ENCODE data around the gene SIPA1L3. TPM values are rescaled to one million over a fixed set of nuclear protein-coding genes. Genes with fewer than 3 reads are reported as not detected.
A peak's percentile ranks its signal among the peaks of the same experiment; 100 is the strongest.
"Not testable (repeated sequence)": the region's sequence is repeated elsewhere in the genome, so short reads cannot be mapped to it uniquely, and the experiment has no call there.

The SIPA1L3 gene
- total RNA-seq, 2 experiments from 2014 or later: 15.5 to 17.7 TPM

DNA sequence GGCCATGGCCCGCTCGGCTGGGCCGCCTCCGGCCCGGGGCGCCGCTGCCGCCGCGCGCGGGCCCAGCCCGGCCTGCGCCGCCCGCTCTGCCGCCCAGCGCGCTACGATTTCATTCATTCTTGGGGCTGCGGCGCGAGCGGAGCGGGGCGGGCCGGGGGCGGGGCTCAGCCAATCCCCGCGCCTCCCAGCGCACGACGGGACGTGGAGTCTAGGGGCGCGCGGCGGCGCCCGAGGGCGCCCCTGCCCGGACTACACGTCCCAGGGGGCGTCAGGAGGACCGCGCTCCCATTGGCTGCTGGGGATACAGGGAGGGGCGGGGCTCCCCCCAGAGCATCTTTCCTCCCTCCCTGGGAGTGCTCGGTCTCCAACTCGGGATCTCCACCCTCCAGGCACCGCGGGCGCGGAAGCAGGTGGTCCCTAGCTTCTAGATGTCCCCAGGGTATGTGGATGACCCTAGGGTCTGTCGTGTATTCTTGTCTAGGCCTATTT lies 322.6 kb downstream of the SIPA1L3 start:
- peaks cover 79% of the 10 kb centered on the region for H3K27me3 Mint-ChIP-seq
- CTCF ChIA-PET: no interaction called here

DNA sequence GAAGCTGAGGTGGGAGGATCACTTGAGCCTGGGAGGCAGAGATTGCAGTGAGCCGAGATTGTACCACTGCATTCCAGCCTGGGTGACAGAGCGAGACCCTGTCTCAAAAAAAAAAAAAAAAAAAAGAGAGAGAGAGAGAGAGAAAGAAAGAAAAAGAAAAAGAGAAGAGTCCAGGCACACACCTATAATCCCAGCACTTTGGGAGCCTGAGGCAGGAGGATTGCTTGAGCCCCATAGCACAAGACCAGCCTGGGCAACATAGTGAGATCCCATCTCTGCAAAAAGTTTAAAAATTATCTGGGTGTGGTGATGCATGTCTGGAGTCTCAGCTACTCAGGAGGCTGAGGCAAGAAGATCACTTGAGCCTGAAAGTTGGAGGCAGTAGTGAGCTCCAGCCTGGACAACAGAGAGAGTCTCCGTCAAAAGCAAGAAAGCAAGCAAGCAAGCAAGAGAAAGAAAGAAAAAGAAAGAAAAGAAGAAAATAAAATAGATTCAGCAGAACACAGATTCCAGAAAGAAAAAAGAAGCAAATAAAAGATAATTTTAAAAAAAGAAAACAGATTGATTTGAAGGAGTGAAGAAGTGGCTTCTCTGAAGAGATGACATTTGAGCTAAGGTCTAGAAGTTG lies 323.6 kb downstream of the SIPA1L3 start:
- H3K36me3 Mint-ChIP-seq (ENCODE audit: low read depth); H3K27ac Mint-ChIP-seq; H3K36me3 ChIP-seq (ENCODE audit: insufficient read depth, low read length); H3K4me3 ChIP-seq (ENCODE audit: low read length); H3K27ac ChIP-seq (ENCODE audit: low read depth in 1 of 2, low read length in 2 of 2); H3K4me3 Mint-ChIP-seq; POLR2A ChIA-PET; DNase-seq; H3K9me3 Mint-ChIP-seq; intact Hi-C loops (cut with DNase I, micrococcal nuclease); ATAC-seq (ENCODE audit: poor library complexity): not testable (repeated sequence)
- peaks cover 11% of the 10 kb centered on the region for H3K4me1 Mint-ChIP-seq (ENCODE audit: low read depth)
- peaks cover 0 to 16% of the 10 kb centered on the region in 2 experiments for H3K9me3 ChIP-seq (ENCODE audit: control insufficient read depth in 1 of 2, insufficient read depth in 1 of 2, low read length in 2 of 2)
- peaks cover 70% of the 10 kb centered on the region for H3K27me3 Mint-ChIP-seq
- H3K4me1 ChIP-seq (ENCODE audit: insufficient read depth, low read length): peaks cover 24% of the 10 kb centered on the region
- peaks cover 43 to 49% of the 10 kb centered on the region in 2 experiments for H3K27me3 ChIP-seq (ENCODE audit: control insufficient read depth in 1 of 2, insufficient read depth in 2 of 2, low read length in 2 of 2)
- CTCF ChIA-PET: interaction anchor here (1.5 kb wide), 1 partner anchor 328 kb away, joined by 5 read pairs; no protein-coding TSS in a partner anchor

More for the DNA sequence above, 322.6 kb downstream of the SIPA1L3 start:
- H3K27ac ChIP-seq (ENCODE audit: low read depth in 1 of 2, low read length in 2 of 2): no peak overlapping the region
- intact Hi-C loops (cut with DNase I, micrococcal nuclease): loop anchor here in 1 of 2 experiments (5.0 kb wide), 1 partner anchor 322 kb away; the partner anchor contains the start of genes SIPA1L3 and WDR87
- H3K9me3 ChIP-seq (ENCODE audit: control insufficient read depth in 1 of 2, insufficient read depth in 1 of 2, low read length in 2 of 2): peaks cover 0 to 16% of the 10 kb centered on the region in 2 experiments
- Mint-ChIP-seq H3K27ac (no peak overlapping the region), H3K4me1 (ENCODE audit: low read depth) (peaks cover 12% of the 10 kb centered on the region), H3K36me3 (ENCODE audit: low read depth) (no peaks in the 10 kb centered on the region), H3K9me3 (no peaks in the 10 kb centered on the region), H3K4me3 (peak overlapping the region; percentile 13)
- peaks cover 53 to 59% of the 10 kb centered on the region in 2 experiments for H3K27me3 ChIP-seq (ENCODE audit: control insufficient read depth in 1 of 2, insufficient read depth in 2 of 2, low read length in 2 of 2)
- no peak overlapping the region for H3K4me3 ChIP-seq (ENCODE audit: low read length)
- TF ChIP-seq, protein P1, sequence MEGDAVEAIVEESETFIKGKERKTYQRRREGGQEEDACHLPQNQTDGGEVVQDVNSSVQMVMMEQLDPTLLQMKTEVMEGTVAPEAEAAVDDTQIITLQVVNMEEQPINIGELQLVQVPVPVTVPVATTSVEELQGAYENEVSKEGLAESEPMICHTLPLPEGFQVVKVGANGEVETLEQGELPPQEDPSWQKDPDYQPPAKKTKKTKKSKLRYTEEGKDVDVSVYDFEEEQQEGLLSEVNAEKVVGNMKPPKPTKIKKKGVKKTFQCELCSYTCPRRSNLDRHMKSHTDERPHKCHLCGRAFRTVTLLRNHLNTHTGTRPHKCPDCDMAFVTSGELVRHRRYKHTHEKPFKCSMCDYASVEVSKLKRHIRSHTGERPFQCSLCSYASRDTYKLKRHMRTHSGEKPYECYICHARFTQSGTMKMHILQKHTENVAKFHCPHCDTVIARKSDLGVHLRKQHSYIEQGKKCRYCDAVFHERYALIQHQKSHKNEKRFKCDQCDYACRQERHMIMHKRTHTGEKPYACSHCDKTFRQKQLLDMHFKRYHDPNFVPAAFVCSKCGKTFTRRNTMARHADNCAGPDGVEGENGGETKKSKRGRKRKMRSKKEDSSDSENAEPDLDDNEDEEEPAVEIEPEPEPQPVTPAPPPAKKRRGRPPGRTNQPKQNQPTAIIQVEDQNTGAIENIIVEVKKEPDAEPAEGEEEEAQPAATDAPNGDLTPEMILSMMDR (IDR thresholded peaks at IDR 0.05): no peak
- POLR2A ChIA-PET: no interaction called here
- peaks cover 24% of the 10 kb centered on the region for H3K4me1 ChIP-seq (ENCODE audit: insufficient read depth, low read length)
- DNase-seq (peak; percentile 25 to 85 (median 50)), ATAC-seq (ENCODE audit: poor library complexity) (peak; percentile 91)
- H3K36me3 ChIP-seq (ENCODE audit: insufficient read depth, low read length): no peaks in the 10 kb centered on the region

DNA sequence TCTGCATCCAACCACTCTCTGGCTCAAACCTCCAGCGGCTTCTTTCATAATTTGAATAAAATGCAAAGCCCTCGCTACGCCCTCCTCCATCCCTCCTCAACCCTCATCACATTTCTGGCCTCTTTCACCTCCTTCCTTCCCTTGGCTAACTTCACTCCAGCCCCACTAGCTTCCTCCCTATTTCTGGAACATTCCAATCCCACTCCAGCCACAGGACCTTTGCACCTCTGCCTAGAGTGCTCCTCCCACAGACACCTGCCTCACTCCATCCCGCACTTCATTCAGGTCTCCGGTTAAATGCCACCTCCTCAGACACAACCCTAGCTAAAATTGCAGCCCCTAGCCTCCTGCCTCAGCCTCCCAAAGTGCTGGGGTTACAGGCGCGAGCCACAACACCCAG lies 324.9 kb downstream of the SIPA1L3 start:
- ChIA-PET POLR2A (no interaction called here), CTCF (no interaction called here)
- TF ChIP-seq, protein P1 (IDR thresholded peaks at IDR 0.05): no peak
- Mint-ChIP-seq H3K27me3 (peaks cover 57% of the 10 kb centered on the region), H3K36me3 (ENCODE audit: low read depth) (no peaks in the 10 kb centered on the region), H3K27ac (no peak overlapping the region), H3K4me3 (no peak overlapping the region), H3K9me3 (no peaks in the 10 kb centered on the region), H3K4me1 (ENCODE audit: low read depth) (peaks cover 11% of the 10 kb centered on the region)
- H3K4me1 ChIP-seq (ENCODE audit: insufficient read depth, low read length): peaks cover 24% of the 10 kb centered on the region
- H3K9me3 ChIP-seq (ENCODE audit: control insufficient read depth in 1 of 2, insufficient read depth in 1 of 2, low read length in 2 of 2): peaks cover 0 to 16% of the 10 kb centered on the region in 2 experiments
- no peak overlapping the region for H3K27ac ChIP-seq (ENCODE audit: low read depth in 1 of 2, low read length in 2 of 2)
- ATAC-seq (ENCODE audit: poor library complexity) (no peak), DNase-seq (no peak)
- peaks cover 31 to 39% of the 10 kb centered on the region in 2 experiments for H3K27me3 ChIP-seq (ENCODE audit: control insufficient read depth in 1 of 2, insufficient read depth in 2 of 2, low read length in 2 of 2)
- intact Hi-C loops (cut with DNase I, micrococcal nuclease): no loop called here
- H3K36me3 ChIP-seq (ENCODE audit: insufficient read depth, low read length): no peaks in the 10 kb centered on the region
- H3K4me3 ChIP-seq (ENCODE audit: low read length): no peak overlapping the region
